HEK293 (cell line): ENCODE results near the gene SLC6A16.

Source experiments
- EGR2 ChIP-seq: fragments of 450-650 bp; formaldehyde crosslinking; IDR thresholded peaks from 2 replicates; pipeline ENCODE4 v1.5.1; 2016; ENCODE audit warnings: low read depth, missing biosample characterization, missing genetic modification characterization
- HOXC10 ChIP-seq: sonication (generic); formaldehyde crosslinking; IDR thresholded peaks from 2 replicates; pipeline ENCODE4 v1.8.1; 2023; ENCODE audit warnings: mild to moderate bottlenecking, missing genetic modification reagents
- KLF1 ChIP-seq: fragments of 450-650 bp; formaldehyde crosslinking; IDR thresholded peaks from 2 replicates; pipeline ENCODE4 v1.5.1; 2016; ENCODE audit warnings: missing biosample characterization, missing genetic modification characterization
- KLF16 ChIP-seq: fragments of 450-650 bp; formaldehyde crosslinking; IDR thresholded peaks from 2 replicates; pipeline ENCODE4 v1.5.1; 2017; ENCODE audit warnings: missing biosample characterization, missing genetic modification characterization
- KLF8 ChIP-seq: fragments of 450-650 bp; formaldehyde crosslinking; IDR thresholded peaks from 2 replicates; pipeline ENCODE4 v1.5.1; 2016; ENCODE audit warnings: missing biosample characterization, missing genetic modification characterization
- KLF9 ChIP-seq: fragments of 450-650 bp; formaldehyde crosslinking; IDR thresholded peaks from 2 replicates; pipeline ENCODE4 v1.5.1; 2016; ENCODE audit warnings: missing biosample characterization, missing genetic modification characterization, low read depth
- SETDB1 ChIP-seq: IDR thresholded peaks from one replicate; pipeline ENCODE4 v1.6.1; 2017; ENCODE audit warnings: mild to moderate bottlenecking, low read length, moderate library complexity, mixed read lengths; ENCODE audit not compliant: insufficient read length
- ZBTB20 ChIP-seq: fragments of 450-650 bp; formaldehyde crosslinking; IDR thresholded peaks from 2 replicates; pipeline ENCODE4 v1.5.1; 2016; ENCODE audit warnings: missing biosample characterization, missing genetic modification characterization
- ZBTB21 ChIP-seq: fragments of 450-650 bp; formaldehyde crosslinking; IDR thresholded peaks from 2 replicates; pipeline ENCODE4 v1.5.1; 2017; ENCODE audit warnings: missing biosample characterization, missing genetic modification characterization
- ZBTB48 ChIP-seq: fragments of 450-650 bp; formaldehyde crosslinking; IDR thresholded peaks from 2 replicates; pipeline ENCODE4 v1.5.1; 2016; ENCODE audit warnings: missing biosample characterization, missing genetic modification characterization
- ZEB2 ChIP-seq: fragments of 450-650 bp; formaldehyde crosslinking; IDR thresholded peaks from 2 replicates; pipeline ENCODE4 v1.5.1; 2016; ENCODE audit warnings: missing biosample characterization, missing genetic modification characterization
- ZNF138 ChIP-seq: fragments of 450-650 bp; formaldehyde crosslinking; IDR thresholded peaks from 2 replicates; pipeline ENCODE4 v1.5.1; 2016; ENCODE audit warnings: missing biosample characterization, missing genetic modification characterization, borderline replicate concordance
- ZNF146 ChIP-seq: fragments of 450-650 bp; formaldehyde crosslinking; IDR thresholded peaks from 2 replicates; pipeline ENCODE4 v1.5.1; 2016; ENCODE audit warnings: missing biosample characterization, missing genetic modification characterization
- ZNF175 ChIP-seq: fragments of 450-650 bp; formaldehyde crosslinking; IDR thresholded peaks from 2 replicates; pipeline ENCODE4 v1.5.1; 2016; ENCODE audit warnings: missing biosample characterization, missing genetic modification characterization
- ZNF2 ChIP-seq: fragments of 450-650 bp; formaldehyde crosslinking; IDR thresholded peaks from 2 replicates; pipeline ENCODE4 v1.5.1; 2016; ENCODE audit warnings: missing biosample characterization, missing genetic modification characterization
- ZNF335 ChIP-seq: fragments of 450-650 bp; formaldehyde crosslinking; conservative IDR thresholded peaks from 2 replicates; pipeline ENCODE4 v1.5.1; 2016; ENCODE audit warnings: missing biosample characterization, missing genetic modification characterization
- ZNF350 ChIP-seq: fragments of 450-650 bp; formaldehyde crosslinking; IDR thresholded peaks from 2 replicates; pipeline ENCODE4 v1.5.0; 2017; ENCODE audit warnings: missing biosample characterization, mild to moderate bottlenecking, missing genetic modification characterization
- ZNF366 ChIP-seq: fragments of 450-650 bp; formaldehyde crosslinking; conservative IDR thresholded peaks from 2 replicates; pipeline ENCODE4 v1.5.1; 2016; ENCODE audit warnings: missing biosample characterization, missing genetic modification characterization
- ZNF48 ChIP-seq: fragments of 450-650 bp; formaldehyde crosslinking; IDR thresholded peaks from 2 replicates; pipeline ENCODE4 v1.5.1; 2016; ENCODE audit warnings: missing biosample characterization, missing genetic modification characterization
- ZNF501 ChIP-seq: fragments of 450-650 bp; formaldehyde crosslinking; IDR thresholded peaks from 2 replicates; pipeline ENCODE4 v1.5.1; 2016; ENCODE audit warnings: missing biosample characterization, missing genetic modification characterization
- ZNF561 ChIP-seq: fragments of 450-650 bp; IDR thresholded peaks from 2 replicates; pipeline ENCODE4 v1.5.1; 2018; ENCODE audit warnings: missing biosample characterization, missing genetic modification characterization, borderline replicate concordance
- ZNF600 ChIP-seq: fragments of 450-650 bp; formaldehyde crosslinking; IDR thresholded peaks from 2 replicates; pipeline ENCODE4 v1.5.1; 2016; ENCODE audit warnings: missing biosample characterization, missing genetic modification characterization
- ZNF621 ChIP-seq: fragments of 450-650 bp; formaldehyde crosslinking; IDR thresholded peaks from 2 replicates; pipeline ENCODE4 v1.5.1; 2017; ENCODE audit warnings: missing biosample characterization, missing genetic modification characterization
- ZNF623 ChIP-seq: fragments of 450-650 bp; formaldehyde crosslinking; IDR thresholded peaks from 2 replicates; pipeline ENCODE4 v1.5.1; 2016; ENCODE audit warnings: missing biosample characterization, missing genetic modification characterization
- ZNF626 ChIP-seq: fragments of 450-650 bp; sonication (Bioruptor Pico); formaldehyde crosslinking; IDR thresholded peaks from 2 replicates; pipeline ENCODE4 v1.5.1; 2018; ENCODE audit warnings: missing biosample characterization, missing genetic modification characterization, inconsistent platforms
- ZNF654 ChIP-seq: fragments of 450-650 bp; formaldehyde crosslinking; IDR thresholded peaks from 2 replicates; pipeline ENCODE4 v1.5.1; 2016; ENCODE audit warnings: low read depth, missing biosample characterization, missing genetic modification characterization
- ZNF660 ChIP-seq: fragments of 450-650 bp; IDR thresholded peaks from 2 replicates; pipeline ENCODE4 v1.5.1; 2018; ENCODE audit warnings: missing biosample characterization, mild to moderate bottlenecking, missing genetic modification characterization
- ZNF830 ChIP-seq: fragments of 450-650 bp; IDR thresholded peaks from 2 replicates; pipeline ENCODE4 v1.5.0; 2018; ENCODE audit warnings: missing biosample characterization, missing genetic modification characterization, low read depth, mild to moderate bottlenecking, moderate library complexity
- ZNF837 ChIP-seq: fragments of 450-650 bp; formaldehyde crosslinking; IDR thresholded peaks from 2 replicates; pipeline ENCODE4 v1.5.1; 2016; ENCODE audit warnings: missing biosample characterization, missing genetic modification characterization
- ZSCAN5A ChIP-seq: fragments of 450-650 bp; formaldehyde crosslinking; IDR thresholded peaks from 2 replicates; pipeline ENCODE4 v1.5.1; 2016; ENCODE audit warnings: missing biosample characterization, missing genetic modification characterization
- TF ChIP-seq, protein P1 (sequence below): fragments of 450-650 bp; IDR thresholded peaks from 2 replicates; pipeline ENCODE4 v1.5.1; 2018; ENCODE audit warnings: missing biosample characterization, mild to moderate bottlenecking, missing genetic modification characterization
- TF ChIP-seq, protein P2 (sequence below): fragments of 450-650 bp; formaldehyde crosslinking; IDR thresholded peaks from 2 replicates; pipeline ENCODE4 v1.5.1; 2016; ENCODE audit warnings: missing biosample characterization, missing genetic modification characterization, borderline replicate concordance
- TF ChIP-seq, protein P3 (sequence below): fragments of 450-650 bp; formaldehyde crosslinking; IDR thresholded peaks from 2 replicates; pipeline ENCODE4 v1.5.1; 2017; ENCODE audit warnings: missing biosample characterization, missing genetic modification characterization
- TF ChIP-seq, protein P4 (sequence below): fragments of 450-650 bp; formaldehyde crosslinking; IDR thresholded peaks from 2 replicates; pipeline ENCODE4 v1.5.1; 2016; ENCODE audit warnings: missing biosample characterization, missing genetic modification characterization

SLC6A16 gene

DNA sequence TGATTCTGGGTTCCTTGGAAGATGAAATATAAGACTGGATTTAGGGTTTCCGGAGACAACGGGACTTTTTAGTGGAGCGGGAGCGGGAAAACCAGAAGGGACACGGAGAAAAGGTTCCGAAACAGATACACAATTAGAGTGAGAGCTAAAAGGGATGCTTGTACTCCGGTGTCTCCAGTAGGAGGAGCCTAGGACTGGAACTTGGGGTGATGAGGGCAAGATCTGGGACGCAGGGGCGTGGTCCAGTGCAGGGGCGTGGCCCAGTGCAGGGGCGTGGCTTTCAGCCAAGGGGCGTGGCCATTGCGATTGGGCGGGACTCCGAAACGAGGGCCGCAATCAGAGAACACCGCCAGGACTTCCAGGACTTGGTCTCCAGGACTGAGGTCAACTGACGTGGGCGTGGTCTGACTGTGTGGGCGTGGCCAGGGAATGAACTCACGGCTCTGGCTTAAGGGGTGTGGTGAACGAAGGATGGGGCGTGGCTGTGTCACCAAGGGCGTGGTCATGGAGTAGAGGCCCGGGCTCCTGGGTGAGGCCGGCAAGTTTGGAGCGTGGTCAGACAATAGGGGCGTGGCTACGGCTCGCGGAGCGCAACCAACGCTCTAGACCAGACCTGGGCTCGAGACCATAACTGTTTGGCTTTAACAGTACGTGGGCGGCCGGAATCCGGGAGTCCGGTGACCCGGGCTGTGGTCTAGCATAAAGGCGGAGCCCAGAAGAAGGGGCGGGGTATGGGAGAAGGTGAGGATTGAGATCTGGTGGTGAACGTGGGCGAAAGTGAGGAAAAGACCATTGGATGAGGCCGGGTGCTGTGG, 38.5 kb upstream of the SLC6A16 start, which contains the start of gene DKKL1 (continued):
- TF ChIP-seq, protein P1, sequence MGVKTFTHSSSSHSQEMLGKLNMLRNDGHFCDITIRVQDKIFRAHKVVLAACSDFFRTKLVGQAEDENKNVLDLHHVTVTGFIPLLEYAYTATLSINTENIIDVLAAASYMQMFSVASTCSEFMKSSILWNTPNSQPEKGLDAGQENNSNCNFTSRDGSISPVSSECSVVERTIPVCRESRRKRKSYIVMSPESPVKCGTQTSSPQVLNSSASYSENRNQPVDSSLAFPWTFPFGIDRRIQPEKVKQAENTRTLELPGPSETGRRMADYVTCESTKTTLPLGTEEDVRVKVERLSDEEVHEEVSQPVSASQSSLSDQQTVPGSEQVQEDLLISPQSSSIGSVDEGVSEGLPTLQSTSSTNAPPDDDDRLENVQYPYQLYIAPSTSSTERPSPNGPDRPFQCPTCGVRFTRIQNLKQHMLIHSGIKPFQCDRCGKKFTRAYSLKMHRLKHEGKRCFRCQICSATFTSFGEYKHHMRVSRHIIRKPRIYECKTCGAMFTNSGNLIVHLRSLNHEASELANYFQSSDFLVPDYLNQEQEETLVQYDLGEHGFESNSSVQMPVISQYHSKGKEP (tag by site-specific recombination) = no peak
- TF ChIP-seq ZNF623 = no peak
- peak; percentile 82 for TF ChIP-seq EGR2
- TF ChIP-seq ZNF366 (tag by site-specific recombination) = 0 out of 2 replicates have a peak, but pooled peaks have one; percentile 30
- peak; percentile 99 for TF ChIP-seq KLF8
- no peak for TF ChIP-seq ZNF350 (tag by site-specific recombination)
- no peak for TF ChIP-seq ZBTB21 (tag by site-specific recombination)
- TF ChIP-seq, protein P2, sequence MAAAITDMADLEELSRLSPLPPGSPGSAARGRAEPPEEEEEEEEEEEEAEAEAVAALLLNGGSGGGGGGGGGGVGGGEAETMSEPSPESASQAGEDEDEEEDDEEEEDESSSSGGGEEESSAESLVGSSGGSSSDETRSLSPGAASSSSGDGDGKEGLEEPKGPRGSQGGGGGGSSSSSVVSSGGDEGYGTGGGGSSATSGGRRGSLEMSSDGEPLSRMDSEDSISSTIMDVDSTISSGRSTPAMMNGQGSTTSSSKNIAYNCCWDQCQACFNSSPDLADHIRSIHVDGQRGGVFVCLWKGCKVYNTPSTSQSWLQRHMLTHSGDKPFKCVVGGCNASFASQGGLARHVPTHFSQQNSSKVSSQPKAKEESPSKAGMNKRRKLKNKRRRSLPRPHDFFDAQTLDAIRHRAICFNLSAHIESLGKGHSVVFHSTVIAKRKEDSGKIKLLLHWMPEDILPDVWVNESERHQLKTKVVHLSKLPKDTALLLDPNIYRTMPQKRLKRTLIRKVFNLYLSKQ = no peak
- TF ChIP-seq ZNF175 (tag by site-specific recombination) = no peak
- TF ChIP-seq ZNF561 (tag by site-specific recombination) = no peak; the same call in 1 of the 2 replicates
- TF ChIP-seq ZNF2 = no peak
- TF ChIP-seq ZNF660 (tag by site-specific recombination) = no peak; the same call in none of the 2 replicates
- no peak for TF ChIP-seq ZNF146 (tag by site-specific recombination)
- no peak for TF ChIP-seq ZNF654 (tag by site-specific recombination)
- peak; percentile 18; the same call in 1 of the 2 replicates for TF ChIP-seq ZBTB20 (tag by site-specific recombination)
- TF ChIP-seq KLF9 (tag by site-specific recombination) = peak; percentile 100
- no peak for TF ChIP-seq SETDB1
- no peak for TF ChIP-seq ZNF138 (tag by site-specific recombination)
- TF ChIP-seq, protein P3, sequence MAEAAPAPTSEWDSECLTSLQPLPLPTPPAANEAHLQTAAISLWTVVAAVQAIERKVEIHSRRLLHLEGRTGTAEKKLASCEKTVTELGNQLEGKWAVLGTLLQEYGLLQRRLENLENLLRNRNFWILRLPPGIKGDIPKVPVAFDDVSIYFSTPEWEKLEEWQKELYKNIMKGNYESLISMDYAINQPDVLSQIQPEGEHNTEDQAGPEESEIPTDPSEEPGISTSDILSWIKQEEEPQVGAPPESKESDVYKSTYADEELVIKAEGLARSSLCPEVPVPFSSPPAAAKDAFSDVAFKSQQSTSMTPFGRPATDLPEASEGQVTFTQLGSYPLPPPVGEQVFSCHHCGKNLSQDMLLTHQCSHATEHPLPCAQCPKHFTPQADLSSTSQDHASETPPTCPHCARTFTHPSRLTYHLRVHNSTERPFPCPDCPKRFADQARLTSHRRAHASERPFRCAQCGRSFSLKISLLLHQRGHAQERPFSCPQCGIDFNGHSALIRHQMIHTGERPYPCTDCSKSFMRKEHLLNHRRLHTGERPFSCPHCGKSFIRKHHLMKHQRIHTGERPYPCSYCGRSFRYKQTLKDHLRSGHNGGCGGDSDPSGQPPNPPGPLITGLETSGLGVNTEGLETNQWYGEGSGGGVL (tag by site-specific recombination) = no peak
- no peak for TF ChIP-seq HOXC10 (CRISPR knock-in tag)
- no peak for TF ChIP-seq ZNF48 (tag by site-specific recombination)
- no peak for TF ChIP-seq ZNF626 (tag by site-specific recombination)
- TF ChIP-seq ZSCAN5A = no peak
- 0 out of 2 replicates have a peak, but pooled peaks have one; percentile 65 for TF ChIP-seq KLF16 (tag by site-specific recombination)
- 0 out of 2 replicates have a peak, but pooled peaks have one; percentile 15 for TF ChIP-seq ZEB2 (tag by site-specific recombination)
- TF ChIP-seq, protein P4, sequence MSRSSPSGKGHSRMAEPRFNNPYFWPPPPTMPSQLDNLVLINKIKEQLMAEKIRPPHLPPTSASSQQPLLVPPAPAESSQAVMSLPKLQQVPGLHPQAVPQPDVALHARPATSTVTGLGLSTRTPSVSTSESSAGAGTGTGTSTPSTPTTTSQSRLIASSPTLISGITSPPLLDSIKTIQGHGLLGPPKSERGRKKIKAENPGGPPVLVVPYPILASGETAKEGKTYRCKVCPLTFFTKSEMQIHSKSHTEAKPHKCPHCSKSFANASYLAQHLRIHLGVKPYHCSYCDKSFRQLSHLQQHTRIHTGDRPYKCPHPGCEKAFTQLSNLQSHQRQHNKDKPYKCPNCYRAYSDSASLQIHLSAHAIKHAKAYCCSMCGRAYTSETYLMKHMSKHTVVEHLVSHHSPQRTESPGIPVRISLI = no peak
- no peak for TF ChIP-seq ZNF837 (tag by site-specific recombination)
- TF ChIP-seq ZNF600 = peak; percentile 53; the same call in 1 of the 2 replicates
- TF ChIP-seq ZNF335 (tag by site-specific recombination) = peak; percentile 19; the same call in 1 of the 2 replicates
- no peak for TF ChIP-seq ZNF830 (tag by site-specific recombination)
- no peak for TF ChIP-seq ZNF621
- TF ChIP-seq ZBTB48 (tag by site-specific recombination) = no peak; the same call in 1 of the 2 replicates
- TF ChIP-seq ZNF501 (tag by site-specific recombination) = 0 out of 2 replicates have a peak, but pooled peaks have one; percentile 36
- peak; percentile 98 for TF ChIP-seq KLF1 (tag by site-specific recombination)
